Testis (tissue), 2 donors: Measurements from ENCODE around the gene TNFRSF21.

ENCODE experiments used
- CTCF ChIP-seq, 3 experiments: fragments of 450-650 bp in 2 of 3; fragments of 200-600 bp in 1 of 3; sonication (generic) in 1 of 3; IDR thresholded peaks; one replicate each; pipeline ENCODE4 v1.5.1; 2016 to 2019; ENCODE audit warnings: antibody characterized with exemption in 3 of 3, mild to moderate bottlenecking in 2 of 3, moderate library complexity in 1 of 3
- POLR2A ChIP-seq: fragments of 450-650 bp; IDR thresholded peaks from one replicate; pipeline ENCODE4 v1.6.1; 2017; ENCODE audit warnings: antibody characterized with exemption, mild to moderate bottlenecking, moderate library complexity

- TF ChIP-seq POLR2A, result no peak
- no peak for TF ChIP-seq CTCF (IDR thresholded peaks at IDR 0.05)
These were observed 25.7 kb downstream of the TNFRSF21 start for GRCh38 chr6:47283993-47284392.
